ENCODE data around the gene IGF2.

Gene IGF2

GRCh38 chr11:2154195-2154585 is 15.0 kb upstream of the IGF2 start:
- DNase-seq (ENCODE audit: low read depth, low spot score) = no peak

DNA sequence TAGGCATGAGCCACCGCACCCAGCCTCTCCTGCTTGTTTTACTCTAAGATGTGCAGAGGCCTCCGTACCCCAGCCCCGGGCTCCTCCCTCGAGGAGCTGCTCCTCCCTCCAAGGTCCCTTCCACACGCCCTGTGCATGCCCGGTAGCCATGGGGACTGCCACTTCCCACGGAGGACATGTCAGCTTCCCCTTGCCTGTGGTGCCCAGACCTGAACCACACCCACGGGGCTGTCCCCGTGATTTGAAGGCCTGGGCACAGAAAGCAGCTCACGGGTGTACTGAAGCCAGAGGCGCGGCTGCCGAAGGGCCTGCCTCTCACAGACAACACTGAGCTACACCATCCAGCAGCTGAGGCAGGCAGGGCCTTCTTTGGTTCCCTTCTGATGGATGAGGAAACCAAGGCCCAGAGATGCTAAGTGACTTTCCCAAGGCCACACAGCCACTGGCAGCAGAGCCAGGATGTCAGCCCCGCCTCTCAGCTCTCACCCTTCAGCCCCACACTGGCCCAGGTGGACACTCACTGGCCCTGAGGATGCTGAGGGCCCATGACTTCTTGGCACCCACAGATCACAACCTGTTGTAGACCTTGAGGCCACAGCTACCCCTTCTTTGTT is 14.5 kb upstream of the IGF2 start:
- DNase-seq (ENCODE audit: low read depth, low spot score) = no peak

DNA sequence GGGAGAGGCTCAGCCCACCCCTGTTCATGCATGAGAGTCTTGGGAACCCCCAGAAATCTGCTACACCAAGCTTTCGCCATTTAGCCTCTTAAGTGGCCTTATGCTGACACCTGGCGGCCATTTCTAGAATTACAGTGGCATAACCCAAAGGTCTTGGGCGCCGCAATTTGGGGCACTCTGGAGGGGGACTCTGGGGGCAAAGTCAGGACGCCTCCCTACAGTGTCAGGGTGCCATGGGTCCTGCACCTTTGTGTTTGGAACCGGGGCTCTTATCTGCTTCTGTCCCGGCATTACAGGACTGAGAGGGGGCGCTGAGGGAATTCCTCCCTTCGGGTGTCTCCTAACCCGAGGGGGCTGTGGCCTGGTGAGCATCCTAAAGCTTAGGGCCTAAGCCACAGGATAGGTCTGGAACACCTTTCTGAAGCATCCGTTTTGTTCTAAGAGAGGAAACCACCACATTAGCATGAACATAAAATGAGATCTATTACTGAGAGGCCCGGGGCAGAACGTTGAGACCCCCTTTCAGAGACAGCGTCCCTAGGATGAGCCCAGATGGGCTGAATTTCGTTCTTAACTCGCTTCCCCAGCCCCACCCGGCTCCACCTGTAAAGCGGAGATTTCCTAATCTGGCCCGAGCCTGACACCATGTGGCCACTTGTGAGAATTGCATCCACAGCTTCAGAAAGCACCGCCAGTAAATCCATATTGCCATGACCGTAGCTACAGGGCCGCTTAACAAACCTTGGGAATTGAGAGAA is 12.5 kb upstream of the IGF2 start:
- peak; percentile 65 for DNase-seq (ENCODE audit: low read depth, low spot score)

DNA sequence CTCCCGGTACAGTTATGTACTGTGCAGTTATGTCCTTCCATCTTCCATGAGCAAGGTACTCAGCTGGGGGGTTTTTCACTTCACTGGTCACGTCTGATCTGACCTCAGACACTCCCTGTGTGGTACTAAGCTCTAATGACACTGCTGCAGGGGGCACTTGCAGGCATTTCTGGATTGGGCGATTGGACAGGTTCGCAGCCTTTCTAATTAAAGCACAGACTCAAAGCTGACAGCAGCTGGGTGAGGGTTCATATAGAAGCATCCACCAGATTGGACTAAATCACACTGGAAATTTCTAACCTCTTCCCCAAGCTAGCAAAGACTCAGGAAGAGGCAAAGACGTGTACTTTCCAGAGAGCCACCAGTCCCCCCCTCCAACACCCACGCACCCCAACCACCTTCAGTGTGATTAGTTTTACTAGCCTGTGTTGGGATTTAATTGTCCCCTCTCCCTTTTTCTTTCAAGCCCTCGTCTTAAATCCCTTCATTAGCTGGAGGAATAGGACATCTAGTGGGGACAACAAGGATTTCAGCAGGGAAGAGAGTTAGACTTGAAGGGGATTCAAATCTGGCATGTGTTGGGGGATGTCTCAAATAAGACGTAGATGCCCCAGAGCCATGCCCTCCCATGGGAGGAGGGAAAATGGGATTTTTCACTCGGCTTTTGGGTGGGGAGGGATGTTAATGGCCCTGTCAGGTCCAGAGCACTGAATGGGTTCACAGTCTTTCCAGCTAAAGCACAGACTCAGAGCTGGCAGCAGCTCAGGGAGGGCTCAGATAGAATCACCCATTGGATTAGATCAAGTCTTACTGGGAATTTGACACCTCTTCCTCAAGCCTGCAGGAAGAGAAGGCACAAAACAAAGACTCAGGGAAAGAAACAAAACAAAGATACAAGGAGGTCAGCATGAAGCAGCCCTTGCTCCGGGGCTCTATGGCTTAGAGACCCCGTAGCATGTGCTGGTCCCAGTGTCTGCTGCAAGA is 11.0 kb upstream of the IGF2 start:
- DNase-seq (ENCODE audit: low read depth, low spot score) = peak; percentile 66

DNA sequence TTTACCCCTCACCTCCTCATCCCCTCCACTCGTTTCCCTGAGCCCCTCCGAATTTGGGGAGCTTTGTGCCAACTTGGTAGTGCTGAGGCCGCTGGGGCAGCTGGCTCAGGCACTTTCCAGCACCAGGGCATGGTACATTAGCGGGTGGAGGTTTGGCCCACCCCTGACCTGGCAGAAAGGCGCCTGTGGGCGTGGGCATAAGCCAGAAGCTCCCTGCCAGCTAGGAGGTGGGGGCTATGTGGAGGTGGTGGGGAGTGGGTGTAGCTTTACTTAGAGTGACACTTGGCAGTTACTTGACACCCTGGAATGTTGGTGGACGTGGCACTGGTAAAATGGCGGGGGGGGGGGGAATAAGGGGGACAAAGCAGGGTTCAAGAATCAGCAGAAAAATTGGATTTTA is 10.3 kb upstream of the IGF2 start:
- DNase-seq (ENCODE audit: low read depth, low spot score) = no peak

GRCh38 chr11:2148595-2148994 is 9.4 kb upstream of the IGF2 start:
- no peak for DNase-seq (ENCODE audit: low read depth, low spot score)

DNA sequence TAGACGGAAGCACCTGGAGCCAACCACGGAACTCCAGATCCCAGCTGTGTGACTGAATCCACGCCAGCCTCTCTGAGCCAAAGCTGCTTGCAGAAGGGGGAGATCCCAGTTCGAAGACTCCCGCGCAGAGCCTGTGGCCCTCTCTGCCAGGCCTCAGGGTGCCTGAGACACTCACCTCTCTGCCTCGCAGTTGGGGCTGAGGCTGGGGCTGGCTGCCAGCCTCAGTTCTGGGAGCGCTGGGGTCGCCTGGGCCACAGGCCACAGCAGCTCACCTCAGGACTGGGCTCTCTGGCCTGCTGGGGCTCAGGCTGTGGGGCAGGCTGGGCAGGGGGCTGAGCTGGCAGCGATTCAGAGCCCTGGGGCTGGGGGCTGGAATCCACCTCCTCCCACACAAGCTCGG is 8.2 kb upstream of the IGF2 start:
- no peak for DNase-seq (ENCODE audit: low read depth, low spot score)

- no peak for DNase-seq (ENCODE audit: low read depth, low spot score)
Observed at GRCh38 chr11:2146051-2146450, 6.9 kb upstream of the IGF2 start.

GRCh38 chr11:2144544-2145248 is 5.5 kb upstream of the IGF2 start:
- DNase-seq (ENCODE audit: low read depth, low spot score) = no peak

- DNase-seq (ENCODE audit: low read depth, low spot score) = no peak
Observed at GRCh38 chr11:2143799-2144543, 4.8 kb upstream of the IGF2 start.

- no peak for DNase-seq (ENCODE audit: low read depth, low spot score)
Observed at GRCh38 chr11:2143477-2143798, 4.2 kb upstream of the IGF2 start.

DNA sequence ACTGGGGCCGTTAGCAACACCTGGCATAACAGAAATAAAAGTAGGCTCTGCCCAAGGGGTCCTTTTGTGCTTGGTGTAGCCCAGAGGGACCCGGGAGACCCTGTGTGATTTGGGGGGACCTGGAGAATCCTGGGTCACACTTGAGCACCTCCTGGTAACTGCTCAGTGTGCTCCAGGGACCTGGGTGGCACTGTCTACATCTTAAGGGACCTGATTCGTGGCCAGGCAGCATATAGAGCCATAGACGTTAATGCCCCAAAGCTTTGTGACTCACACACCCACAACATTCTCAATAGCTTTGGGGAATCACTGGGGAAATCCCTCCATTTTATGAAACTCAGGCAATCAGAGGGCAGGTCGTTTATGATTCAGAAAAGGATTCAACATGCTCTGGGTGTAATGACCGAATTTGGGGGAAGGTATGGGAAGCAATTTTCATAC is 3.6 kb upstream of the IGF2 start:
- DNase-seq (ENCODE audit: low read depth, low spot score) = no peak

GRCh38 chr11:2142300-2142759 is 3.1 kb upstream of the IGF2 start:
- no peak for DNase-seq (ENCODE audit: low read depth, low spot score)

DNA sequence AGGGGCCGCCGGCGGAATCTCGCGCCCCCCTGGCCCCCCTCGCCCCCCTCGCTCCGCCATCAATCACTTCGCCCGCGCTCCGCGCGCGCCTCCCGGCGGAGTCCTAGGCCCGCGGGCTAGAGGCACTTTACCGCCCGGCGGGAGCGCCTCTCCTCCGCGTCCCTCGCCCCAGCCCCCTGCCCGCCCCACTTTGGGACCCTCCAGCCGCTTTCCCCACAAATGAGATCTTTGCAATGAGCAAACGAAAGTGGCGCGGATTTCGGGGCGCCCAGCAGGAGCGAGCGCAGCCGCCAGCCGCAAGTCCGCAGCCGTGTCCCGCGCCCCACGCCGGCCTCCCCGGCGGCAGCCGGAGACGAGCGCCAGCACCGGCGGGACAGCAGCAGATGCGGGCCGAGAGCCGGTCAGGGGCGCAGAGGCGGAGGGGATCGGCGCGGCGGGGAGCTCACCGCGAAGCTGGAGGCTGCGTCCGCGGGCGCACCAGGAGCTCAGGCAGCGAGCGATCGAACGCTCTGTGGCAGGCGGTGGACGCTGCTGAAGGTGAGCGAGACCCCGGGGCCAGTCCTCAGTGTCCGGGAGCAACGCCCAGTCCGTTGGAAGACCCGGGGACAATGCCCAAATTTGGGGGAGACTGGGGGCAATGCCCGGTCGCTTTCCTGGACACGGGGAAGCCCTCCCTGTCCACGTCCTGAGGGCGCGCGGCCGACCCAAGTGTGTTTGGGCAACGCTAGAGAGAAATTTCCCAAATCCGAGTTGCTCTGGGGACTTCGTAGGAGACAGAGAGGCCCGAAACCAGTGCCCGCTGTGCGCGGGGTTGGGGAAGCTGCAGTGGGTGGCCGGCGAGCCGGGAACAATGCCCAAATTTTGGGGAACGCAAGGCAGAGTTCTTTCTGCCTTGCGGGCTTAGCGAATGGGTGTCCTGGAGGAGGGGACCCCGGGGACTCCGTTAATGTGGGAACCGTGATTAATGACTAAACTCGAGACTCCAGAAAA is 1.5 kb upstream of the IGF2 start:
- DNase-seq (ENCODE audit: low read depth, low spot score) = no peak

- no peak for DNase-seq (ENCODE audit: low read depth, low spot score)
Observed at GRCh38 chr11:2139621-2140337, 590 bp upstream of the IGF2 start.

- DNase-seq (ENCODE audit: low read depth, low spot score) = no peak
Observed at GRCh38 chr11:2138431-2139122, 612 bp downstream of the IGF2 start.

GRCh38 chr11:2138068-2138430 is 1.1 kb downstream of the IGF2 start:
- no peak for DNase-seq (ENCODE audit: low read depth, low spot score)

- no peak for DNase-seq (ENCODE audit: low read depth, low spot score)
Observed at GRCh38 chr11:2137202-2138067, 1.8 kb downstream of the IGF2 start.

Measured in smooth muscle cell of the brain vasculature (primary cell).